ENCODE results near the gene KCNE3. TPM values are rescaled to one million over a fixed set of nuclear protein-coding genes. Genes with fewer than 3 reads are reported as not detected.

The KCNE3 gene, protein sequence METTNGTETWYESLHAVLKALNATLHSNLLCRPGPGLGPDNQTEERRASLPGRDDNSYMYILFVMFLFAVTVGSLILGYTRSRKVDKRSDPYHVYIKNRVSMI
- 1.7 and 3.8 TPM in 2 replicates for total RNA-seq

DNA sequence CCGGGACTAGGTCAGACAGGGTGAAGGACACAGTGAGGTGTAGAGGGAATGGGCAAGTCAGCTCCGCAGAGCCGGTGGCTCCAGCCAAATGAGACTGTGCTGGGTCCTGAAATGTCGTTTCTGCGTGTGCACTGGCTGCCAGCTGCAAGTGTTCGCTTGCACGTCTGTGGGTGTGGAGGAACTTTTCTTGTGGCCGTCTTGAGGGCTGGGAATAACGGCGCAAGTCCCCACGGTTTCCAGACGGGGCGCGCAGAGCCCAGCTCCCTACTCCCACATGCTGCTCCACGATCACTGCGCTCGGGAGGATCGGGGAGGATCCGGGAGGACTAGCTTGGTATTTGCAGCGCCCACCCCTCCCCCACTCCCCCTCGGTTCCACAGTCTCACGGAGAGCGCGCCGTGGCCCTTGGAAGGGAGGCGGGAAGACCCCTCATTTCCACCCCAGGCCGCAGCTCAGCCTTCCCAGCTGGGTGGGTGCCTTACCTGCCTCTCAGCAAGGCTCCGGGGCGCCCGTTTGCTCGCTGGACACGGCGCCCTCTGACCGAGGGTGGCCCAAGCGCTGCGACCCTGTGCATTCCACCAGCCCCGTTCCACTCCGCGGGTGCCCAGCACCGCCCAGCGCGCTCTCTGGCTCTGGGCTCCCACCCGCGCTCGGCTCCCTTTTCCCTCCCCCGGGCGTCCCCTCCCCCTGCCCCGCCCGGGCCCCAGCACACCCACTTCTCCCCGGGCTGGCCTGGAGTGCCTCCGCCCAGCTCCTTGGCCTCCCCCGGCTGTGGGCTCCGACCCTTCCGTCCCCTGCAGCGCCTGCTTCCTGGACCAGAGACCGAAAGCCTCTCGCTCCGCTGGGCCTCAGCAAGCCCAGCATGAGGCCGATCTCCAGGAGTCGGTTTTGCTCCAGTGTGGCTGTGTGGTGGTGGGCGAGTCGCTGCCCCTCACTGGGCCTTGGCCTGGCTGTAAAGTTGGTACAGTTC, at the start of gene KCNE3:
Gene KCNE3, minus strand, starts transcription at position 634 of the 970 bp plus-strand sequence. CDS start 9,986 bp downstream, outside the sequence.

DNA sequence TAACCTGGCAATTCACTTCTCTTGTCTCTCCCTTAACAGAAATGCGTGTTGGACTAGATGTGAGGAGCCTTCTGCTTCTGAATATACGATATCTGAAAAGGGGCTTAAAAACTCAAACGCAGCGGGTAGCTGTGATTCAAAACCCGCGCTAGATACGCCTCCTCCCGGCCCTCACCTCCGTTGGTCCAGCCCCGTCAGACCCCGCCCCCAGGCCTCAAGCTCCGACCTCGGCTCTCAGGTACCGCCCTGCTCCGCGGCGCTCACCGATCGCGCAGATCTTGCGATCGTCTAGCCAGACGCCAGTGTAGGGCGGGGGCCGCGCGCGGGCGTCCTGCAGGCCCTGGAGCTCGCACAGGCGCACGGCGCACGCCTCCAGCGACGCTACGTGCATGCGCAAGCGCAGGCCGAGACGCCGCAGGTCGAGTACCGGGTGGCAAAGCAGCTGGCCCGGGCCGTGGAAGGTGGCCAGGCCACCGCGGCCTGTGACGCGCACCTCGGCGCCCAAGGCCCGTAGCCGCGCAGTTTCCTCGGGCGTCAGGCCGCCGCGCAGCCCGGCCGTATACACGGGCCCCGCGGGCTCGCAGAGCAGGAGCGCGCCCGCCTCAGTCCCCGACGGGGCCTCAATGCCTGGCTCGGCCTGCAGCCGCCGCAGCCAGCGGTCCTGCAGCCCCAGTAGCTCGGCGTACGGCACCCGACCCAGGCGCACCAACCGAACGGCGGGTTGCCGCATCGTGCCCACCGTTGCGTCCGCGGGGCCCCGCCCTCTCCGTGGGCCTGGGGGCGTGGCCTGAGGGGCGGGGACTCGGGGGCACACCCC, 25.8 kb upstream of the KCNE3 start, which contains the start of gene LIPT2:
Gene LIPT2, minus strand, starts transcription at position 751 of the 817 bp plus-strand sequence. Its CDS starts 21 bp downstream, at position 730.

Other genes starting within 250 kb of the KCNE3 start
- gene P4HA3, start 155.9 kb downstream of the KCNE3 start, total RNA-seq, result 2.9 and 5.5 TPM in 2 replicates
- gene PGM2L1, start 69.1 kb downstream of the KCNE3 start, total RNA-seq, result 1.6 and 2.7 TPM in 2 replicates
- gene LIPT2, start 26.2 kb upstream of the KCNE3 start, total RNA-seq, result 0.77 and 2.0 TPM in 2 replicates
- 5.9 and 7.4 TPM in 2 replicates for gene POLD3, start 125.0 kb upstream of the KCNE3 start, total RNA-seq